ENCODE data around the gene CTRL.

DNA sequence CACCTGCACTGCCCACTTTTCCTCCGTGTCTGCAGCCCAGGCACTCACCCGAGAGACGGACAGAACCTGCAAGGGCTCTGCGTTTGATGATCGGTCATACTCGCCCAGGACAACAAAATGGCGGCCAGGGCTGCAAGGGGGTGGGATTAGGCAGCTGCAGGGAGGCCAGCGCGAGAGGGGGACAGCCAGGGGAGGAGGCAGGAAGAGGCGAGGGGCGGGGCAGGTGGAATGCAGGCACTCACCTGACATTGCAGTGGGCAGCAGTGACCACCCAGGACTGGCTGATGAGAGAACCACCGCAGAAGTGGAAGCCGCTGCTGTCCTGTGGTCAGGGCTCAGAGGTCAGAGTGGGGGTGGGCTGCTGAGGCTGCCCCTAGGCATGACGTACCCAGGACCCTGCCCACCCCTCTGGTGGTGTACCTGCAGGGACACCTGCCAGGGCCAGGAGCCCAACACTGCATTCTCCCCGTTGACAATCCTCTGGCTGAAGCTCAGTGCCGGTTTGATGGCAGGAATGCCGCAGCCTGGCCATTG is 917 bp downstream of the CTRL start:
- no peak for TF ChIP-seq POLR2A (IDR thresholded peaks at IDR 0.05)
- TF ChIP-seq, protein P1, sequence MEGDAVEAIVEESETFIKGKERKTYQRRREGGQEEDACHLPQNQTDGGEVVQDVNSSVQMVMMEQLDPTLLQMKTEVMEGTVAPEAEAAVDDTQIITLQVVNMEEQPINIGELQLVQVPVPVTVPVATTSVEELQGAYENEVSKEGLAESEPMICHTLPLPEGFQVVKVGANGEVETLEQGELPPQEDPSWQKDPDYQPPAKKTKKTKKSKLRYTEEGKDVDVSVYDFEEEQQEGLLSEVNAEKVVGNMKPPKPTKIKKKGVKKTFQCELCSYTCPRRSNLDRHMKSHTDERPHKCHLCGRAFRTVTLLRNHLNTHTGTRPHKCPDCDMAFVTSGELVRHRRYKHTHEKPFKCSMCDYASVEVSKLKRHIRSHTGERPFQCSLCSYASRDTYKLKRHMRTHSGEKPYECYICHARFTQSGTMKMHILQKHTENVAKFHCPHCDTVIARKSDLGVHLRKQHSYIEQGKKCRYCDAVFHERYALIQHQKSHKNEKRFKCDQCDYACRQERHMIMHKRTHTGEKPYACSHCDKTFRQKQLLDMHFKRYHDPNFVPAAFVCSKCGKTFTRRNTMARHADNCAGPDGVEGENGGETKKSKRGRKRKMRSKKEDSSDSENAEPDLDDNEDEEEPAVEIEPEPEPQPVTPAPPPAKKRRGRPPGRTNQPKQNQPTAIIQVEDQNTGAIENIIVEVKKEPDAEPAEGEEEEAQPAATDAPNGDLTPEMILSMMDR (IDR thresholded peaks at IDR 0.05): no peak

Measured in vagina (tissue), 2 donors.